H9 (cell line): Measurements from ENCODE around the gene NECAB3. TPM values are rescaled to one million over a fixed set of nuclear protein-coding genes. Genes with fewer than 3 reads are reported as not detected.

Source experiments
- DNase-seq: peaks from one replicate; pipeline ENCODE4 v3.0.0-alpha.2; 2017
- H2AFZ ChIP-seq: one replicate; pipeline ENCODE4 v1.6.1; 2013; ENCODE audit warnings: mild to moderate bottlenecking, low read length, control low read depth, moderate library complexity
- H2AK5ac ChIP-seq: 2 replicates; pipeline ENCODE4 v1.6.1; 2013; ENCODE audit warnings: low read length, control low read depth, mixed read lengths; ENCODE audit not compliant: insufficient read length
- H2BK120ac ChIP-seq: one replicate; pipeline ENCODE4 v1.6.1; 2013; ENCODE audit warnings: low read depth, mild to moderate bottlenecking, low read length, control low read depth, inconsistent platforms; ENCODE audit not compliant: poor library complexity, severe bottlenecking
- H2BK12ac ChIP-seq: 2 replicates; pipeline ENCODE4 v1.6.1; 2013; ENCODE audit warnings: low read length, control low read depth, mixed read lengths, low read depth; ENCODE audit not compliant: insufficient read length
- H2BK15ac ChIP-seq: 2 replicates; pipeline ENCODE4 v1.6.1; 2013; ENCODE audit warnings: low read depth, low read length, control low read depth
- H2BK20ac ChIP-seq: one replicate; pipeline ENCODE4 v1.6.1; 2013; ENCODE audit warnings: low read depth, mild to moderate bottlenecking, low read length, control low read depth, inconsistent platforms; ENCODE audit not compliant: poor library complexity, severe bottlenecking
- H2BK5ac ChIP-seq: 2 replicates; pipeline ENCODE4 v1.6.1; 2013; ENCODE audit warnings: low read length, control low read depth, mixed read lengths; ENCODE audit not compliant: insufficient read length
- H3K14ac ChIP-seq: 2 replicates; pipeline ENCODE4 v1.6.1; 2013; ENCODE audit warnings: low read length, control low read depth; ENCODE audit not compliant: insufficient read depth
- H3K18ac ChIP-seq: 2 replicates; pipeline ENCODE4 v1.6.1; 2013; ENCODE audit warnings: low read depth, mild to moderate bottlenecking, mixed read lengths, low read length, control low read depth; ENCODE audit not compliant: insufficient read length
- H3K23ac ChIP-seq: 2 replicates; pipeline ENCODE4 v1.6.1; 2013; ENCODE audit warnings: low read length, control low read depth, mixed read lengths, low read depth; ENCODE audit not compliant: insufficient read length
- H3K23me2 ChIP-seq: 2 replicates; pipeline ENCODE4 v1.6.1; 2013; ENCODE audit warnings: low read depth, mild to moderate bottlenecking, mixed read lengths, low read length, control low read depth; ENCODE audit not compliant: insufficient read length, poor library complexity, severe bottlenecking
- H3K27ac ChIP-seq: 2 replicates; pipeline ENCODE4 v1.5.1; 2013; ENCODE audit warnings: low read length, control low read depth, mixed read lengths, low read depth; ENCODE audit not compliant: insufficient read length
- H3K27me3 ChIP-seq: 2 replicates; pipeline ENCODE4 v1.6.1; 2013; ENCODE audit warnings: low read length, control low read depth, inconsistent platforms; ENCODE audit not compliant: insufficient read depth
- H3K4ac ChIP-seq: 2 replicates; pipeline ENCODE4 v1.6.1; 2013; ENCODE audit warnings: low read depth, mild to moderate bottlenecking, control low read depth, inconsistent platforms, low read length, moderate library complexity
- H3K4me1 ChIP-seq: 2 replicates; pipeline ENCODE4 v1.6.1; 2013; ENCODE audit warnings: low read length, control low read depth, inconsistent platforms; ENCODE audit not compliant: insufficient read depth
- H3K4me2 ChIP-seq: 2 replicates; pipeline ENCODE4 v1.6.1; 2013; ENCODE audit warnings: low read length, control low read depth, mixed read lengths; ENCODE audit not compliant: insufficient read length, insufficient read depth
- H3K56ac ChIP-seq: 2 replicates; pipeline ENCODE4 v1.6.1; 2013; ENCODE audit warnings: low read depth, mild to moderate bottlenecking, mixed read lengths, low read length, control low read depth; ENCODE audit not compliant: insufficient read length
- H3K79me1 ChIP-seq: 2 replicates; pipeline ENCODE4 v1.6.1; 2013; ENCODE audit warnings: low read depth, mild to moderate bottlenecking, moderate library complexity, low read length, control low read depth, inconsistent platforms; ENCODE audit not compliant: insufficient read depth, poor library complexity, severe bottlenecking
- H3K79me2 ChIP-seq: 2 replicates; pipeline ENCODE4 v1.6.1; 2013; ENCODE audit warnings: low read length, control low read depth, inconsistent platforms; ENCODE audit not compliant: insufficient read depth
- H3K9ac ChIP-seq: 2 replicates; pipeline ENCODE4 v1.6.1; 2013; ENCODE audit warnings: low read length, control low read depth, mixed read lengths; ENCODE audit not compliant: insufficient read length; ENCODE audit errors: extremely low read depth
- H3K9me3 ChIP-seq: one replicate; pipeline ENCODE4 v1.6.1; 2013; ENCODE audit warnings: low read depth, low read length, inconsistent platforms; ENCODE audit not compliant: control insufficient read depth
- H3T11ph ChIP-seq: one replicate; pipeline ENCODE4 v1.6.1; 2013; ENCODE audit warnings: mild to moderate bottlenecking, low read length, control low read depth, inconsistent platforms
- H4K20me1 ChIP-seq: one replicate; pipeline ENCODE4 v1.6.1; 2013; ENCODE audit not compliant: control insufficient read depth, insufficient read length, insufficient read depth
- H4K5ac ChIP-seq: 2 replicates; pipeline ENCODE4 v1.6.1; 2013; ENCODE audit warnings: low read depth, mild to moderate bottlenecking, mixed read lengths, low read length, control low read depth; ENCODE audit not compliant: insufficient read length
- H4K8ac ChIP-seq: replicated peaks from 2 replicates; pipeline ENCODE4 v1.6.1; 2013; ENCODE audit warnings: low read length, control low read depth, mixed read lengths, low read depth; ENCODE audit not compliant: insufficient read length
- H4K91ac ChIP-seq: 2 replicates; pipeline ENCODE4 v1.6.1; 2013; ENCODE audit warnings: low read depth, mild to moderate bottlenecking, moderate library complexity, mixed read lengths, low read length, control low read depth; ENCODE audit not compliant: insufficient read length
- H3K27ac Mint-ChIP-seq, 3 experiments: 2 replicates in 2 of 3; 3 replicates in 1 of 3; pipeline ENCODE4 v1.8.0; 2020 to 2021; ENCODE audit warnings: mixed read lengths in 3 of 3, mild to moderate bottlenecking in 1 of 3, moderate library complexity in 1 of 3
- H3K27me3 Mint-ChIP-seq: 2 replicates; pipeline ENCODE4 v1.8.0; 2021; ENCODE audit warnings: low read depth, mild to moderate bottlenecking, moderate library complexity, mixed read lengths
- H3K36me3 Mint-ChIP-seq, 3 experiments: 2 replicates in 2 of 3; 3 replicates in 1 of 3; pipeline ENCODE4 v1.8.0; 2020 to 2021; ENCODE audit warnings: low read depth in 3 of 3, mixed read lengths in 3 of 3; ENCODE audit not compliant: insufficient read depth in 1 of 3
- H3K4me1 Mint-ChIP-seq, 2 experiments: 2 replicates each; pipeline ENCODE4 v1.8.0; 2020; ENCODE audit warnings: mixed read lengths in 2 of 2
- H3K4me3 Mint-ChIP-seq, 2 experiments: 2 replicates in 1 of 2; 3 replicates in 1 of 2; pipeline ENCODE4 v1.8.0; 2020 to 2021; ENCODE audit warnings: mild to moderate bottlenecking in 2 of 2, mixed read lengths in 2 of 2, moderate library complexity in 1 of 2
- H3K9me3 Mint-ChIP-seq, 2 experiments: 2 replicates in 1 of 2; 3 replicates in 1 of 2; pipeline ENCODE4 v1.8.0; 2020; ENCODE audit warnings: mild to moderate bottlenecking in 2 of 2, mixed read lengths in 2 of 2, moderate library complexity in 1 of 2
- WGBS: extraction: QIAGEN DNeasy Blood & Tissue Kit; methylation state at CpG from one replicate; pipeline ENCODE4 v1.1.7; 2013; ENCODE audit warnings: missing lambda C conversion rate, low lambda C conversion rate, mixed read lengths; ENCODE audit not compliant: insufficient read length; ENCODE audit errors: extremely low coverage; 5-methylcytosine and 5-hydroxymethylcytosine counted together
- total RNA-seq: library from RNA; stranded (reverse); gene quantifications from 2 replicates; pipeline ENCODE4 v1.2.1, GENCODE V29; 2021
- TF ChIP-seq, protein P1 (sequence below): fragments of 200-600 bp; sonication (generic); conservative IDR thresholded peaks from 3 replicates; pipeline ENCODE4 v1.8.0; 2021; ENCODE audit warnings: antibody characterized with exemption, mild to moderate bottlenecking

NECAB3 gene
- total RNA-seq, 1 experiment from 2014 or later = 57.7 TPM

DNA sequence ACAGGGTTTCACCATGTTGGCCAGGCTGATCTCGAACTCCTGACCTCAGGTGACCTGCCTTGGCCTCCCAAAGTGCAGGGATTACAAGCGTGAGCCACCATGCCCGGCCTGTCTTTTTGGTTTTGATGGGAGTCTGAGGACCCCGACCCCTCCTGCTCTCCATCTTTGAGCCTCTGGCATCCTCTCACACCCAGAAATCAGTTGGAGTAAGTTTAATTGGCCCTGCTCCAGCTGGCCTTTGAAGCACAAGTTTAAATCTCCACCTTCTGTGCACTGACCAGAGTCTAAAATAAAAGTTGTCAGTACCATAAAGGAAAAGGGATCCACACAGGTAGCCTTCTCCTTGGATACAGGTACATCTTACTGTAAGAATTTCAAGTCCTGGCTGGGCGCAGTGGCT is 28.0 kb downstream of the NECAB3 start:
- no peak overlapping the region for H3K23ac ChIP-seq
- no peak overlapping the region for H3K4me3 Mint-ChIP-seq
- H3K27ac ChIP-seq = no peak overlapping the region
- WGBS = no CpG with 5 or more reads among the region's 5 CpGs
- TF ChIP-seq, protein P1, sequence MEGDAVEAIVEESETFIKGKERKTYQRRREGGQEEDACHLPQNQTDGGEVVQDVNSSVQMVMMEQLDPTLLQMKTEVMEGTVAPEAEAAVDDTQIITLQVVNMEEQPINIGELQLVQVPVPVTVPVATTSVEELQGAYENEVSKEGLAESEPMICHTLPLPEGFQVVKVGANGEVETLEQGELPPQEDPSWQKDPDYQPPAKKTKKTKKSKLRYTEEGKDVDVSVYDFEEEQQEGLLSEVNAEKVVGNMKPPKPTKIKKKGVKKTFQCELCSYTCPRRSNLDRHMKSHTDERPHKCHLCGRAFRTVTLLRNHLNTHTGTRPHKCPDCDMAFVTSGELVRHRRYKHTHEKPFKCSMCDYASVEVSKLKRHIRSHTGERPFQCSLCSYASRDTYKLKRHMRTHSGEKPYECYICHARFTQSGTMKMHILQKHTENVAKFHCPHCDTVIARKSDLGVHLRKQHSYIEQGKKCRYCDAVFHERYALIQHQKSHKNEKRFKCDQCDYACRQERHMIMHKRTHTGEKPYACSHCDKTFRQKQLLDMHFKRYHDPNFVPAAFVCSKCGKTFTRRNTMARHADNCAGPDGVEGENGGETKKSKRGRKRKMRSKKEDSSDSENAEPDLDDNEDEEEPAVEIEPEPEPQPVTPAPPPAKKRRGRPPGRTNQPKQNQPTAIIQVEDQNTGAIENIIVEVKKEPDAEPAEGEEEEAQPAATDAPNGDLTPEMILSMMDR = no peak
- H3K9me3 Mint-ChIP-seq = no peaks in the 10 kb centered on the region
- no peak overlapping the region for H3K4ac ChIP-seq
- H3K56ac ChIP-seq = no peak overlapping the region
- no peak overlapping the region for H2BK20ac ChIP-seq
- H3K27me3 ChIP-seq = no peaks in the 10 kb centered on the region
- no peaks in the 10 kb centered on the region for H3K79me1 ChIP-seq
- no peak overlapping the region for H2AK5ac ChIP-seq
- H2BK5ac ChIP-seq = no peak overlapping the region
- H3K27ac Mint-ChIP-seq = no peak overlapping the region
- no peaks in the 10 kb centered on the region for H3K4me1 ChIP-seq
- no peak overlapping the region for H2BK120ac ChIP-seq
- H4K5ac ChIP-seq = no peak overlapping the region
- H2AFZ ChIP-seq = no peak overlapping the region
- H3K27me3 Mint-ChIP-seq = no peaks in the 10 kb centered on the region; the same call in 1 of the 2 replicates
- no peak overlapping the region for H2BK12ac ChIP-seq
- peaks cover 13 to 41% (median 25%) of the 10 kb centered on the region in 3 experiments; a peak in 6 of 7 replicates for H3K36me3 Mint-ChIP-seq
- no peak overlapping the region for H3K14ac ChIP-seq
- DNase-seq = no peak
- H3K23me2 ChIP-seq = no peaks in the 10 kb centered on the region
- no peak overlapping the region for H2BK15ac ChIP-seq
- H3K9ac ChIP-seq = no peak overlapping the region
- no peaks in the 10 kb centered on the region for H3K9me3 ChIP-seq
- H3K18ac ChIP-seq = no peak overlapping the region
- no peak overlapping the region for H4K8ac ChIP-seq
- no peak overlapping the region for H3K4me2 ChIP-seq
- H3K4me1 Mint-ChIP-seq = peaks cover 9 to 12% of the 10 kb centered on the region in 2 experiments
- no peaks in the 10 kb centered on the region for H4K20me1 ChIP-seq
- H3K79me2 ChIP-seq = no peaks in the 10 kb centered on the region
- no peak overlapping the region for H4K91ac ChIP-seq
- no peak overlapping the region for H3T11ph ChIP-seq
